Occipital lobe (tissue), 2 donors: Measurements from ENCODE around the gene ZNF324. TPM values are rescaled to one million over a fixed set of nuclear protein-coding genes. Genes with fewer than 3 reads are reported as not detected.
"Not testable (repeated sequence)": the region's sequence is repeated elsewhere in the genome, so short reads cannot be mapped to it uniquely, and the experiment has no call there.

ENCODE experiments used
- DNase-seq: peaks from one replicate; lab custom pipeline; 2025; lab: John Stamatoyannopoulos, UW
- total RNA-seq: library from RNA; depleted of rRNA; stranded (reverse); fragments of >200 nt; gene quantifications from one replicate; pipeline ENCODE4 v1.2.3, GENCODE V29; 2014

ZNF324 gene
- total RNA-seq, 1 donor from 2014 or later: 22.9 TPM

GRCh38 chr19:58499021-58499927, 32.4 kb downstream of the ZNF324 start:
- DNase-seq: peak; percentile 99

GRCh38 chr19:58500242-58500641, 33.4 kb downstream of the ZNF324 start:
- no peak for DNase-seq

GRCh38 chr19:58507602-58508223, 40.8 kb downstream of the ZNF324 start:
- DNase-seq: not testable (repeated sequence)

- no peak for DNase-seq
These were observed 42.8 kb downstream of the ZNF324 start for GRCh38 chr19:58509731-58510083.

GRCh38 chr19:58510084-58510862, 43.4 kb downstream of the ZNF324 start:
- DNase-seq: no peak

- no peak for DNase-seq
These were observed 44.7 kb downstream of the ZNF324 start, which contains the start of gene SLC27A5 for GRCh38 chr19:58511353-58512208. SLC27A5 (minus strand) TSS chr19:58511992; CDS start chr19:58511955, 37 bp downstream.

- DNase-seq: no peak
These were observed 46.4 kb downstream of the ZNF324 start for GRCh38 chr19:58513213-58513693.

GRCh38 chr19:58513694-58514563, 47.0 kb downstream of the ZNF324 start:
- DNase-seq: peak; percentile 82

GRCh38 chr19:58514564-58515022, 47.7 kb downstream of the ZNF324 start:
- DNase-seq: no peak

- DNase-seq: no peak
These were observed 48.4 kb downstream of the ZNF324 start for GRCh38 chr19:58515259-58515658.

GRCh38 chr19:58516246-58516836, 49.5 kb downstream of the ZNF324 start:
- DNase-seq: no peak

- no peak for DNase-seq
These were observed 50.3 kb downstream of the ZNF324 start for GRCh38 chr19:58516964-58517833.

GRCh38 chr19:58518256-58519086, 51.6 kb downstream of the ZNF324 start:
- DNase-seq: no peak

GRCh38 chr19:58519087-58519354, 52.1 kb downstream of the ZNF324 start:
- no peak for DNase-seq

- DNase-seq: peak; percentile 93
These were observed 52.7 kb downstream of the ZNF324 start, which contains the start of gene ZBTB45 for GRCh38 chr19:58519355-58520256. ZBTB45 (minus strand) TSS chr19:58519810; CDS start chr19:58517673, 2,137 bp downstream.

- DNase-seq: no peak
These were observed 53.3 kb downstream of the ZNF324 start for GRCh38 chr19:58520257-58520599.

- no peak for DNase-seq
These were observed 54.8 kb downstream of the ZNF324 start for GRCh38 chr19:58521651-58522050.
